Gastroesophageal sphincter (tissue), 3 donors: ENCODE measurements around the gene WLS.
"Not testable (repeated sequence)": the region's sequence is repeated elsewhere in the genome, so short reads cannot be mapped to it uniquely, and the experiment has no call there.

Source experiments
- EP300 ChIP-seq: sonication (generic); formaldehyde crosslinking; IDR thresholded peaks from one replicate; pipeline ENCODE4 v1.6.1; 2017; ENCODE audit warnings: antibody characterized with exemption, mild to moderate bottlenecking
- POLR2A ChIP-seq, 2 donors: fragments of 450-650 bp; IDR thresholded peaks; one replicate each; pipeline ENCODE4 v1.6.1; 2017; ENCODE audit warnings: antibody characterized with exemption in 2 of 2, mild to moderate bottlenecking in 2 of 2, moderate library complexity in 1 of 2
- POLR2AphosphoS5 ChIP-seq: sonication (generic); formaldehyde crosslinking; IDR thresholded peaks from one replicate; pipeline ENCODE4 v1.6.1; 2017; ENCODE audit warnings: antibody characterized with exemption
- TF ChIP-seq, protein P1 (sequence below), 4 experiments: fragments of 200-600 bp in 2 of 4; fragments of 450-650 bp in 2 of 4; sonication (generic) in 1 of 4; IDR thresholded peaks; one replicate each; pipeline ENCODE4 v1.5.1; 2017 to 2019; ENCODE audit warnings: antibody characterized with exemption in 4 of 4, mild to moderate bottlenecking in 2 of 4, moderate library complexity in 2 of 4

- TF ChIP-seq, protein P1, sequence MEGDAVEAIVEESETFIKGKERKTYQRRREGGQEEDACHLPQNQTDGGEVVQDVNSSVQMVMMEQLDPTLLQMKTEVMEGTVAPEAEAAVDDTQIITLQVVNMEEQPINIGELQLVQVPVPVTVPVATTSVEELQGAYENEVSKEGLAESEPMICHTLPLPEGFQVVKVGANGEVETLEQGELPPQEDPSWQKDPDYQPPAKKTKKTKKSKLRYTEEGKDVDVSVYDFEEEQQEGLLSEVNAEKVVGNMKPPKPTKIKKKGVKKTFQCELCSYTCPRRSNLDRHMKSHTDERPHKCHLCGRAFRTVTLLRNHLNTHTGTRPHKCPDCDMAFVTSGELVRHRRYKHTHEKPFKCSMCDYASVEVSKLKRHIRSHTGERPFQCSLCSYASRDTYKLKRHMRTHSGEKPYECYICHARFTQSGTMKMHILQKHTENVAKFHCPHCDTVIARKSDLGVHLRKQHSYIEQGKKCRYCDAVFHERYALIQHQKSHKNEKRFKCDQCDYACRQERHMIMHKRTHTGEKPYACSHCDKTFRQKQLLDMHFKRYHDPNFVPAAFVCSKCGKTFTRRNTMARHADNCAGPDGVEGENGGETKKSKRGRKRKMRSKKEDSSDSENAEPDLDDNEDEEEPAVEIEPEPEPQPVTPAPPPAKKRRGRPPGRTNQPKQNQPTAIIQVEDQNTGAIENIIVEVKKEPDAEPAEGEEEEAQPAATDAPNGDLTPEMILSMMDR (IDR thresholded peaks at IDR 0.05), result not testable (repeated sequence)
- TF ChIP-seq POLR2A (IDR thresholded peaks at IDR 0.05); EP300; POLR2AphosphoS5: not testable (repeated sequence)
Observed at GRCh38 chr1:68171795-68172194, 60.5 kb downstream of the WLS start.
